ENCODE results near the gene STK33. TPM values are rescaled to one million over a fixed set of nuclear protein-coding genes. Genes with fewer than 3 reads are reported as not detected.

The STK33 gene
- polyA plus RNA-seq, 1 donor from 2014 or later: 13.9 TPM

DNA sequence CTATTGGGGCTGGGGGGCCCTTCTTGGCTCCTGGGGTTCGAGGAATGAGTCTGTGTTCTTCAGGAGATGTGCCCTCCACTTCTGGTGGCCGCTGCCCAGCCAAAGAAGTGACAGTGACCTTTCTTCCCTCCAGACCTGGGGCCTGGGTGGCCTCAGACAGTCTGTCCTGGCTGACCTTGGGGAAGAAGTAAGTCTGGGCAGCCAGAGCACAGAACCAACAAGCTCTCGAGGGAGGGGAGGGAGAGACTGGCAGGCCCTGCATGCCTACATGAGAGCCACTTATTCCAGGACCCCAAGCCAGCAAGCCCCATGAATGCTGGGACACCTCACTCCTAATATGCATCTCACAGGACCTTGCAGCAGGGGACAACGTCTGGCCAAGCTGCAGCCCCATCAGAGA, 27.1 kb upstream of the STK33 start:
- H2AFZ ChIP-seq (ENCODE audit: low read depth, low read length): no peak overlapping the region
- no peaks in the 10 kb centered on the region for H3K9me3 ChIP-seq (ENCODE audit: low read length)
- H3K79me2 ChIP-seq (replicated peaks; ENCODE audit: insufficient read depth, low read length): no peaks in the 10 kb centered on the region
- H3K27me3 ChIP-seq (ENCODE audit: insufficient read depth, low read depth, low read length): no peaks in the 10 kb centered on the region
- TF ChIP-seq EZH2 (IDR thresholded peaks at IDR 0.05; ENCODE audit: borderline replicate concordance, insufficient read depth, low read length, poor library complexity, severe bottlenecking): no peak
- no peak for TF ChIP-seq REST (IDR thresholded peaks at IDR 0.05; ENCODE audit: borderline replicate concordance)
- no peak for TF ChIP-seq MXI1 (conservative IDR thresholded peaks at IDR 0.05; ENCODE audit: poor library complexity, severe bottlenecking)
- TF ChIP-seq RAD21 (conservative IDR thresholded peaks at IDR 0.05): no peak
- TF ChIP-seq EP300 (conservative IDR thresholded peaks at IDR 0.05; ENCODE audit: poor library complexity, severe bottlenecking): no peak
- TF ChIP-seq SMC3 (conservative IDR thresholded peaks at IDR 0.05; ENCODE audit: poor library complexity): no peak
- no peak for TF ChIP-seq POLR2AphosphoS5 (IDR thresholded peaks at IDR 0.05)
- TF ChIP-seq TAF1 (IDR thresholded peaks at IDR 0.05; ENCODE audit: low read depth): no peak
- TF ChIP-seq CTCF (IDR thresholded peaks at IDR 0.05; ENCODE audit: poor library complexity, severe bottlenecking): no peak
- no peak overlapping the region for H3K27ac ChIP-seq (ENCODE audit: low read length)
- no peaks in the 10 kb centered on the region for H3K36me3 ChIP-seq (ENCODE audit: insufficient read depth, low read length)
- no peaks in the 10 kb centered on the region for H4K20me1 ChIP-seq (ENCODE audit: insufficient read depth)
- H3K9me2 ChIP-seq (ENCODE audit: insufficient read depth, low read length): no peaks in the 10 kb centered on the region
- H3K9ac ChIP-seq (ENCODE audit: low read length): no peak overlapping the region
- no peaks in the 10 kb centered on the region for H3F3A ChIP-seq (ENCODE audit: insufficient read depth, low read length, poor library complexity, severe bottlenecking)
- no peak overlapping the region for H3K4me2 ChIP-seq (ENCODE audit: low read length)
- no peak overlapping the region for H3K4me3 ChIP-seq (ENCODE audit: low read length)

- Histone ChIP-seq H3K4me3 (ENCODE audit: low read length) (no peak overlapping the region), H3F3A (ENCODE audit: insufficient read depth, low read length, poor library complexity, severe bottlenecking) (no peaks in the 10 kb centered on the region), H3K9me2 (ENCODE audit: insufficient read depth, low read length) (no peaks in the 10 kb centered on the region), H3K4me2 (ENCODE audit: low read length) (no peak overlapping the region), H4K20me1 (ENCODE audit: insufficient read depth) (no peaks in the 10 kb centered on the region), H3K9ac (ENCODE audit: low read length) (no peak overlapping the region), H3K9me3 (ENCODE audit: low read length) (no peaks in the 10 kb centered on the region), H3K79me2 (replicated peaks; ENCODE audit: insufficient read depth, low read length) (no peaks in the 10 kb centered on the region), H3K27ac (ENCODE audit: low read length) (no peak overlapping the region), H3K27me3 (ENCODE audit: insufficient read depth, low read depth, low read length) (no peaks in the 10 kb centered on the region), H3K36me3 (ENCODE audit: insufficient read depth, low read length) (no peaks in the 10 kb centered on the region), H2AFZ (ENCODE audit: low read depth, low read length) (no peak overlapping the region)
- TF ChIP-seq POLR2AphosphoS5 (IDR thresholded peaks at IDR 0.05): no peak
- no peak for TF ChIP-seq SMC3 (conservative IDR thresholded peaks at IDR 0.05; ENCODE audit: poor library complexity)
- no peak for TF ChIP-seq REST (IDR thresholded peaks at IDR 0.05; ENCODE audit: borderline replicate concordance)
- TF ChIP-seq CTCF (IDR thresholded peaks at IDR 0.05; ENCODE audit: poor library complexity, severe bottlenecking): no peak
- no peak for TF ChIP-seq EP300 (conservative IDR thresholded peaks at IDR 0.05; ENCODE audit: poor library complexity, severe bottlenecking)
- TF ChIP-seq RAD21 (conservative IDR thresholded peaks at IDR 0.05): no peak
- no peak for TF ChIP-seq MXI1 (conservative IDR thresholded peaks at IDR 0.05; ENCODE audit: poor library complexity, severe bottlenecking)
- no peak for TF ChIP-seq EZH2 (IDR thresholded peaks at IDR 0.05; ENCODE audit: borderline replicate concordance, insufficient read depth, low read length, poor library complexity, severe bottlenecking)
- no peak for TF ChIP-seq TAF1 (IDR thresholded peaks at IDR 0.05; ENCODE audit: low read depth)
Observed at GRCh38 chr11:8617063-8617462, 23.0 kb upstream of the STK33 start.

Data from neural cell (in vitro differentiated cells).